Measurements from ENCODE around the gene TRPC6.
"Not testable (repeated sequence)": the region's sequence is repeated elsewhere in the genome, so short reads cannot be mapped to it uniquely, and the experiment has no call there.

TRPC6 gene

GRCh38 chr11:101476191-101476590, 107.6 kb downstream of the TRPC6 start:
- Histone ChIP-seq H3K27me3 (ENCODE audit: low read depth, low read length) (no peaks in the 10 kb centered on the region), H3K9me3 (ENCODE audit: control insufficient read depth in 1 of 2, low read length in 2 of 2) (no peaks in the 10 kb centered on the region), H3K4me3 (ENCODE audit: low read depth in 1 of 2, low read length in 2 of 2) (no peak overlapping the region), H3K4me1 (ENCODE audit: control insufficient read depth in 1 of 2, insufficient read depth in 2 of 2, low read length in 2 of 2) (peaks cover 0 to 3% of the 10 kb centered on the region in 2 donors), H3K36me3 (ENCODE audit: control insufficient read depth in 1 of 2, insufficient read depth in 2 of 2, low read length in 2 of 2) (no peaks in the 10 kb centered on the region), H3K27ac (ENCODE audit: low read length) (no peak overlapping the region)

GRCh38 chr11:101475699-101476098, 108.1 kb downstream of the TRPC6 start:
- Histone ChIP-seq H3K27ac (ENCODE audit: low read length) (no peak overlapping the region), H3K9me3 (ENCODE audit: control insufficient read depth in 1 of 2, low read length in 2 of 2) (no peaks in the 10 kb centered on the region), H3K27me3 (ENCODE audit: low read depth, low read length) (no peaks in the 10 kb centered on the region), H3K36me3 (ENCODE audit: control insufficient read depth in 1 of 2, insufficient read depth in 2 of 2, low read length in 2 of 2) (no peaks in the 10 kb centered on the region), H3K4me1 (ENCODE audit: control insufficient read depth in 1 of 2, insufficient read depth in 2 of 2, low read length in 2 of 2) (peaks cover 0 to 7% of the 10 kb centered on the region in 2 donors), H3K4me3 (ENCODE audit: low read depth in 1 of 2, low read length in 2 of 2) (no peak overlapping the region)

- Histone ChIP-seq H3K4me1 (ENCODE audit: control insufficient read depth in 1 of 2, insufficient read depth in 2 of 2, low read length in 2 of 2) (peaks cover 0 to 7% of the 10 kb centered on the region in 2 donors), H3K36me3 (ENCODE audit: control insufficient read depth in 1 of 2, insufficient read depth in 2 of 2, low read length in 2 of 2) (no peaks in the 10 kb centered on the region), H3K9me3 (ENCODE audit: control insufficient read depth in 1 of 2, low read length in 2 of 2) (no peaks in the 10 kb centered on the region), H3K27ac (ENCODE audit: low read length) (no peak overlapping the region), H3K4me3 (ENCODE audit: low read depth in 1 of 2, low read length in 2 of 2) (no peak overlapping the region), H3K27me3 (ENCODE audit: low read depth, low read length) (no peaks in the 10 kb centered on the region)
These were observed 109.1 kb downstream of the TRPC6 start for GRCh38 chr11:101474666-101475065.

- no peak overlapping the region for H3K4me3 ChIP-seq (ENCODE audit: low read depth in 1 of 2, low read length in 2 of 2)
- H3K27me3 ChIP-seq (ENCODE audit: low read depth, low read length), result no peaks in the 10 kb centered on the region
- peaks cover 0 to 7% of the 10 kb centered on the region in 2 donors for H3K4me1 ChIP-seq (ENCODE audit: control insufficient read depth in 1 of 2, insufficient read depth in 2 of 2, low read length in 2 of 2)
- no peak overlapping the region for H3K27ac ChIP-seq (ENCODE audit: low read length)
- no peaks in the 10 kb centered on the region for H3K36me3 ChIP-seq (ENCODE audit: control insufficient read depth in 1 of 2, insufficient read depth in 2 of 2, low read length in 2 of 2)
- no peaks in the 10 kb centered on the region for H3K9me3 ChIP-seq (ENCODE audit: control insufficient read depth in 1 of 2, low read length in 2 of 2)
These were observed 112.8 kb downstream of the TRPC6 start for GRCh38 chr11:101470881-101471520.

- H3K4me3 ChIP-seq (ENCODE audit: low read depth in 1 of 2, low read length in 2 of 2), result no peak overlapping the region
- H3K9me3 ChIP-seq (ENCODE audit: control insufficient read depth in 1 of 2, low read length in 2 of 2), result no peaks in the 10 kb centered on the region
- no peaks in the 10 kb centered on the region for H3K27me3 ChIP-seq (ENCODE audit: low read depth, low read length)
- no peak overlapping the region for H3K27ac ChIP-seq (ENCODE audit: low read length)
- H3K36me3 ChIP-seq (ENCODE audit: control insufficient read depth in 1 of 2, insufficient read depth in 2 of 2, low read length in 2 of 2), result no peaks in the 10 kb centered on the region
- peaks cover 0 to 7% of the 10 kb centered on the region in 2 donors for H3K4me1 ChIP-seq (ENCODE audit: control insufficient read depth in 1 of 2, insufficient read depth in 2 of 2, low read length in 2 of 2)
These were observed 113.4 kb downstream of the TRPC6 start for GRCh38 chr11:101470419-101470818.

GRCh38 chr11:101466352-101466751, 117.5 kb downstream of the TRPC6 start:
- Histone ChIP-seq H3K4me3 (ENCODE audit: low read depth in 1 of 2, low read length in 2 of 2) (no peak overlapping the region), H3K36me3 (ENCODE audit: control insufficient read depth in 1 of 2, insufficient read depth in 2 of 2, low read length in 2 of 2) (no peaks in the 10 kb centered on the region)

GRCh38 chr11:101464388-101464787, 119.4 kb downstream of the TRPC6 start:
- H3K9me3 ChIP-seq (ENCODE audit: control insufficient read depth in 1 of 2, low read length in 2 of 2); H3K4me3 ChIP-seq (ENCODE audit: low read depth in 1 of 2, low read length in 2 of 2); H3K27me3 ChIP-seq (ENCODE audit: low read depth, low read length); H3K27ac ChIP-seq (ENCODE audit: low read length); H3K4me1 ChIP-seq (ENCODE audit: control insufficient read depth in 1 of 2, insufficient read depth in 2 of 2, low read length in 2 of 2); H3K36me3 ChIP-seq (ENCODE audit: control insufficient read depth in 1 of 2, insufficient read depth in 2 of 2, low read length in 2 of 2): not testable (repeated sequence)

More at GRCh38 chr11:101466352-101466751, 117.5 kb downstream of the TRPC6 start:
- Histone ChIP-seq H3K27ac (ENCODE audit: low read length) (no peak overlapping the region), H3K4me1 (ENCODE audit: control insufficient read depth in 1 of 2, insufficient read depth in 2 of 2, low read length in 2 of 2) (peaks cover 0 to 6% of the 10 kb centered on the region in 2 donors), H3K9me3 (ENCODE audit: control insufficient read depth in 1 of 2, low read length in 2 of 2) (no peaks in the 10 kb centered on the region), H3K27me3 (ENCODE audit: low read depth, low read length) (no peaks in the 10 kb centered on the region)

- Histone ChIP-seq H3K27ac (ENCODE audit: low read length) (no peak overlapping the region), H3K36me3 (ENCODE audit: control insufficient read depth in 1 of 2, insufficient read depth in 2 of 2, low read length in 2 of 2) (no peaks in the 10 kb centered on the region), H3K27me3 (ENCODE audit: low read depth, low read length) (no peaks in the 10 kb centered on the region), H3K4me3 (ENCODE audit: low read depth in 1 of 2, low read length in 2 of 2) (no peak overlapping the region), H3K9me3 (ENCODE audit: control insufficient read depth in 1 of 2, low read length in 2 of 2) (no peaks in the 10 kb centered on the region), H3K4me1 (ENCODE audit: control insufficient read depth in 1 of 2, insufficient read depth in 2 of 2, low read length in 2 of 2) (no peaks in the 10 kb centered on the region)
These were observed 124.8 kb downstream of the TRPC6 start for GRCh38 chr11:101459020-101459419.

- no peaks in the 10 kb centered on the region for H3K9me3 ChIP-seq (ENCODE audit: control insufficient read depth in 1 of 2, low read length in 2 of 2)
- H3K4me3 ChIP-seq (ENCODE audit: low read depth in 1 of 2, low read length in 2 of 2), result no peak overlapping the region
- H3K36me3 ChIP-seq (ENCODE audit: control insufficient read depth in 1 of 2, insufficient read depth in 2 of 2, low read length in 2 of 2), result no peaks in the 10 kb centered on the region
- H3K27ac ChIP-seq (ENCODE audit: low read length), result no peak overlapping the region
- no peaks in the 10 kb centered on the region for H3K27me3 ChIP-seq (ENCODE audit: low read depth, low read length)
- H3K4me1 ChIP-seq (ENCODE audit: control insufficient read depth in 1 of 2, insufficient read depth in 2 of 2, low read length in 2 of 2), result no peaks in the 10 kb centered on the region
These were observed 125.6 kb downstream of the TRPC6 start for GRCh38 chr11:101458161-101458560.

GRCh38 chr11:101456812-101457211, 127.0 kb downstream of the TRPC6 start:
- Histone ChIP-seq H3K4me3 (ENCODE audit: low read depth in 1 of 2, low read length in 2 of 2) (no peak overlapping the region), H3K9me3 (ENCODE audit: control insufficient read depth in 1 of 2, low read length in 2 of 2) (no peaks in the 10 kb centered on the region), H3K27ac (ENCODE audit: low read length) (no peak overlapping the region), H3K36me3 (ENCODE audit: control insufficient read depth in 1 of 2, insufficient read depth in 2 of 2, low read length in 2 of 2) (no peaks in the 10 kb centered on the region), H3K4me1 (ENCODE audit: control insufficient read depth in 1 of 2, insufficient read depth in 2 of 2, low read length in 2 of 2) (no peaks in the 10 kb centered on the region), H3K27me3 (ENCODE audit: low read depth, low read length) (no peaks in the 10 kb centered on the region)

- no peaks in the 10 kb centered on the region for H3K36me3 ChIP-seq (ENCODE audit: control insufficient read depth in 1 of 2, insufficient read depth in 2 of 2, low read length in 2 of 2)
- H3K27me3 ChIP-seq (ENCODE audit: low read depth, low read length), result no peaks in the 10 kb centered on the region
- no peaks in the 10 kb centered on the region for H3K9me3 ChIP-seq (ENCODE audit: control insufficient read depth in 1 of 2, low read length in 2 of 2)
- no peaks in the 10 kb centered on the region for H3K4me1 ChIP-seq (ENCODE audit: control insufficient read depth in 1 of 2, insufficient read depth in 2 of 2, low read length in 2 of 2)
- H3K4me3 ChIP-seq (ENCODE audit: low read depth in 1 of 2, low read length in 2 of 2), result no peak overlapping the region
- H3K27ac ChIP-seq (ENCODE audit: low read length), result no peak overlapping the region
These were observed 130.1 kb downstream of the TRPC6 start for GRCh38 chr11:101453682-101454081.

- H3K36me3 ChIP-seq (ENCODE audit: control insufficient read depth in 1 of 2, insufficient read depth in 2 of 2, low read length in 2 of 2), result no peaks in the 10 kb centered on the region
- no peaks in the 10 kb centered on the region for H3K4me1 ChIP-seq (ENCODE audit: control insufficient read depth in 1 of 2, insufficient read depth in 2 of 2, low read length in 2 of 2)
- no peaks in the 10 kb centered on the region for H3K9me3 ChIP-seq (ENCODE audit: control insufficient read depth in 1 of 2, low read length in 2 of 2)
- H3K4me3 ChIP-seq (ENCODE audit: low read depth in 1 of 2, low read length in 2 of 2), result no peak overlapping the region
- no peak overlapping the region for H3K27ac ChIP-seq (ENCODE audit: low read length)
- no peaks in the 10 kb centered on the region for H3K27me3 ChIP-seq (ENCODE audit: low read depth, low read length)
These were observed 134.8 kb downstream of the TRPC6 start for GRCh38 chr11:101448881-101449442.

All from muscle layer of duodenum (tissue), 2 donors.